ENCODE measurements around the gene PDSS2. TPM values are rescaled to one million over a fixed set of nuclear protein-coding genes. Genes with fewer than 3 reads are reported as not detected.

The PDSS2 gene
- total and polyA plus RNA-seq, 2 of the 8 experiments (the other 6 are each of a cell fraction or from before 2014, with no cell fraction given) = 10.7 to 16.1 TPM

GRCh38 chr6:107405002-107405401 lies 54.4 kb downstream of the PDSS2 start:
- Histone ChIP-seq H4K8ac (ENCODE audit: extremely low read depth, insufficient read depth, low read length) (no peak overlapping the region), H2AK5ac (ENCODE audit: low read depth, low read length) (no peak overlapping the region), H4K20me1 (replicated peaks in 1 of 2; ENCODE audit: control insufficient read depth in 1 of 2, insufficient read depth in 2 of 2, low read length in 2 of 2) (peaks cover 0 to 1% of the 10 kb centered on the region in 2 experiments), H3K79me2 (ENCODE audit: control insufficient read depth in 1 of 2, insufficient read depth in 2 of 2, low read length in 2 of 2) (peaks cover 0 to 13% of the 10 kb centered on the region in 2 experiments; a peak in 2 of 4 replicates), H3K4me3 (ENCODE audit: extremely low read depth in 1 of 4, insufficient read depth in 2 of 4, low read depth in 3 of 4, low read length in 4 of 4) (no peak overlapping the region), H3K23ac (ENCODE audit: insufficient read length) (no peak overlapping the region), H3K9me3 (ENCODE audit: insufficient read depth in 2 of 2, low read depth in 1 of 2, low read length in 1 of 2) (no peaks in the 10 kb centered on the region; a peak in 1 of 4 replicates), H2BK15ac (ENCODE audit: low read length) (no peak overlapping the region), H2AFZ (ENCODE audit: low read length) (no peak overlapping the region), H3K36me3 (ENCODE audit: control insufficient read depth in 2 of 4, insufficient read depth in 4 of 4, low read length in 3 of 4) (no peaks in the 10 kb centered on the region), H2BK12ac (ENCODE audit: low read depth, low read length) (no peak overlapping the region), H3K56ac (replicated peaks; ENCODE audit: insufficient read length, low read depth, low read length) (no peak overlapping the region), H3K9ac (replicated peaks in 1 of 4; ENCODE audit: extremely low read depth in 1 of 4, low read depth in 3 of 4, low read length in 3 of 4) (no peak overlapping the region), H2BK5ac (ENCODE audit: low read depth, low read length) (no peak overlapping the region), H3K79me1 (ENCODE audit: low read depth, low read length) (no peaks in the 10 kb centered on the region; the same call in 1 of the 2 replicates), H2BK120ac (replicated peaks; ENCODE audit: low read depth, low read length) (no peak overlapping the region), H4K91ac (replicated peaks; ENCODE audit: insufficient read length, low read length) (no peak overlapping the region), H3K4ac (replicated peaks; ENCODE audit: insufficient read length, low read depth, low read length) (no peak overlapping the region), H3K27me3 (replicated peaks in 1 of 4; ENCODE audit: control insufficient read depth in 3 of 4, extremely low read depth in 1 of 4, insufficient read depth in 3 of 4, low read length in 3 of 4) (no peaks in the 10 kb centered on the region), H3K14ac (ENCODE audit: insufficient read length) (no peak overlapping the region), H3K18ac (ENCODE audit: extremely low read depth, low read length) (no peak overlapping the region), H4K5ac (ENCODE audit: insufficient read length, low read depth, low read length) (no peak overlapping the region), H3K23me2 (ENCODE audit: low read depth, low read length) (no peaks in the 10 kb centered on the region), H3K4me1 (replicated peaks in 1 of 4; ENCODE audit: control insufficient read depth in 3 of 4, insufficient read depth in 4 of 4, low read length in 3 of 4) (peaks cover 0 to 9% (median 6%) of the 10 kb centered on the region in 4 experiments; a peak in 6 of 7 replicates), H2BK20ac (ENCODE audit: low read length) (no peak overlapping the region), H3K27ac (ENCODE audit: low read depth, low read length) (no peak overlapping the region), H3K4me2 (ENCODE audit: insufficient read depth in 1 of 2, low read depth in 2 of 2, low read length in 2 of 2) (no peak overlapping the region)
- no peak for DNase-seq (ENCODE audit: low read depth in 1 of 2, low spot score in 2 of 2)
- POLR2A ChIA-PET (ENCODE audit: partially characterized antibody) = no interaction called here
- FAIRE-seq = no peak
- WGBS, 2 experiments (ENCODE audit: extremely low coverage in 1 of 2, insufficient coverage in 1 of 2, insufficient read length in 1 of 2, insufficient replicate concordance in 2 of 2, low coverage in 1 of 2, low lambda C conversion rate in 2 of 2, missing lambda C conversion rate in 1 of 2) = 93% methylated on average over 3 of the region's 3 CpGs; no CpG with 5 or more reads in 1 of the 2 experiments
- CTCF ChIA-PET (ENCODE audit: partially characterized antibody) = no interaction called here
- TF ChIP-seq ATF3 (IDR thresholded peaks at IDR 0.05; ENCODE audit: insufficient read depth, low read depth, low read length) (no peak), POLR2AphosphoS5 (IDR thresholded peaks at IDR 0.05; ENCODE audit: low read depth, low read length) (no peak), JUND (IDR thresholded peaks at IDR 0.05; ENCODE audit: low read length) (no peak), RFX5 (IDR thresholded peaks at IDR 0.05; ENCODE audit: borderline replicate concordance, low read depth, low read length) (no peak), KDM5A (IDR thresholded peaks at IDR 0.05; ENCODE audit: low read length) (no peak), GABPA (IDR thresholded peaks at IDR 0.05; ENCODE audit: borderline replicate concordance, insufficient read depth, low read length) (no peak), EZH2 (IDR thresholded peaks at IDR 0.05; ENCODE audit: low read depth, low read length, severe bottlenecking) (no peak), E2F6 (IDR thresholded peaks at IDR 0.05) (no peak), FOSL1 (IDR thresholded peaks at IDR 0.05; ENCODE audit: insufficient read depth, low read depth, low read length) (no peak), CEBPB (IDR thresholded peaks at IDR 0.05; ENCODE audit: low read depth, low read length) (no peak), EP300 (IDR thresholded peaks at IDR 0.05; ENCODE audit: borderline replicate concordance in 1 of 2, low read depth in 2 of 2, low read length in 2 of 2) (no peak), CHD1 (IDR thresholded peaks at IDR 0.05; ENCODE audit: low read depth, low read length) (no peak), TAF1 (IDR thresholded peaks at IDR 0.05; ENCODE audit: low read depth, low read length) (no peak), ZNF274 (IDR thresholded peaks at IDR 0.05; ENCODE audit: borderline replicate concordance, extremely low read depth, low read length) (no peak)
